Left lung (tissue), 10 donors: Measurements from ENCODE around the gene PTPRZ1. TPM values are rescaled to one million over a fixed set of nuclear protein-coding genes. Genes with fewer than 3 reads are reported as not detected.

Source experiments
- ATAC-seq: fragments of 200-7000 bp; cut with Tn5 transposase; one replicate; pipeline ENCODE4 v1.9.1; 2020; ENCODE audit warnings: moderate library complexity
- DNase-seq, 4 donors: peaks; one replicate each; pipeline ENCODE4 v3.0.0-alpha.2; 2013 to 2020
- H3K27ac ChIP-seq, 2 donors: fragments of 200-600 bp; sonication (generic) in 1 of 2; one replicate each; pipeline versions ENCODE4 v1.5.0 to v1.8.0; 2020 to 2021
- H3K27me3 ChIP-seq, 2 donors: fragments of 200-600 bp; sonication (generic) in 1 of 2; one replicate each; pipeline versions ENCODE4 v1.5.0 to v1.8.0; 2020 to 2021
- H3K36me3 ChIP-seq, 2 donors: fragments of 200-600 bp; sonication (generic) in 1 of 2; one replicate each; pipeline versions ENCODE4 v1.5.0 to v1.8.0; 2020 to 2021
- H3K4me1 ChIP-seq, 2 donors: fragments of 200-600 bp; one replicate each; pipeline ENCODE4 v1.8.0; 2021
- H3K4me3 ChIP-seq, 2 donors: fragments of 200-600 bp; sonication (generic) in 1 of 2; one replicate each; pipeline versions ENCODE4 v1.5.0 to v1.8.0; 2020 to 2021; ENCODE audit warnings: mild to moderate bottlenecking in 1 of 2
- H3K9me3 ChIP-seq, 2 donors: fragments of 200-600 bp; sonication (generic) in 1 of 2; one replicate each; pipeline versions ENCODE4 v1.5.0 to v1.8.0; 2020 to 2021
- intact Hi-C, 2 donors: fragments of 100-400 bp; cut with DNase I; formaldehyde crosslinking; loops; one replicate each; pipeline versions ENCODE4 v1.11.2 to v1.14.2; 2022
- polyA plus RNA-seq, 6 donors: library from polyadenylated mRNA; unstranded; fragments of 120-200 nt; gene quantifications; one replicate each; pipeline ENCODE4 v1.2.1, GENCODE V29; 2013; ENCODE audit not compliant: insufficient read length in 6 of 6
- total RNA-seq, 2 donors: library from RNA; stranded (reverse); fragmentation: NEBNext Ultra II Directional; extraction: Animal tissue kit (Norgen Biotek cat#: 25700); gene quantifications; one replicate each; pipeline ENCODE4 v1.2.1, GENCODE V29; 2021
- TF ChIP-seq, protein P1 (sequence below), 2 donors: fragments of 200-600 bp; sonication (generic) in 1 of 2; IDR thresholded peaks; one replicate each; pipeline versions ENCODE4 v1.5.0 to v1.8.0; 2021; ENCODE audit warnings: antibody characterized with exemption in 2 of 2
- donor health status: DM: no; HTN: yes; CAD: no.
- donor health status: DM: no; HTN: no; CAD: no.

Gene PTPRZ1
- total and polyA plus RNA-seq, 8 donors = 0.55 to 96.9 (median 68.8) TPM

DNA sequence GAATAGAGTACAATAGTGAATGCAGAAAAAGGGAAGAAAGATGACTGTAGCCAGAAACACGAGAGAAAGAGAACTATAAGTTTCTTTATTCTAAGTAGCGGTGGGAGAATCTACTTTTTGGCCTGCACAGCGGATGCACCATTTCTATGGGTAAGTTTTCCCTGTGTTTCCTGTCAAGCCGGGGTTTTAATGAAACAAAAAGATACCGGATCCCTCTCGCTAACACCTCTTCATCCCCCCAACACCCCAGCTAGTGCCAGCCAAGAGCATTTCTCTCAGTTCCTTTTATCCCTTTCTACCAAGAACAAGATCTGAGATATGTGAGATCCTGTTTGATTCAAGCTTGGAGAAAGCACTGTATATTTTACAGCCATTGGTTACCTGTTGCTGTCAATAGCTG, 14.7 kb downstream of the PTPRZ1 start:
- TF ChIP-seq, protein P1, sequence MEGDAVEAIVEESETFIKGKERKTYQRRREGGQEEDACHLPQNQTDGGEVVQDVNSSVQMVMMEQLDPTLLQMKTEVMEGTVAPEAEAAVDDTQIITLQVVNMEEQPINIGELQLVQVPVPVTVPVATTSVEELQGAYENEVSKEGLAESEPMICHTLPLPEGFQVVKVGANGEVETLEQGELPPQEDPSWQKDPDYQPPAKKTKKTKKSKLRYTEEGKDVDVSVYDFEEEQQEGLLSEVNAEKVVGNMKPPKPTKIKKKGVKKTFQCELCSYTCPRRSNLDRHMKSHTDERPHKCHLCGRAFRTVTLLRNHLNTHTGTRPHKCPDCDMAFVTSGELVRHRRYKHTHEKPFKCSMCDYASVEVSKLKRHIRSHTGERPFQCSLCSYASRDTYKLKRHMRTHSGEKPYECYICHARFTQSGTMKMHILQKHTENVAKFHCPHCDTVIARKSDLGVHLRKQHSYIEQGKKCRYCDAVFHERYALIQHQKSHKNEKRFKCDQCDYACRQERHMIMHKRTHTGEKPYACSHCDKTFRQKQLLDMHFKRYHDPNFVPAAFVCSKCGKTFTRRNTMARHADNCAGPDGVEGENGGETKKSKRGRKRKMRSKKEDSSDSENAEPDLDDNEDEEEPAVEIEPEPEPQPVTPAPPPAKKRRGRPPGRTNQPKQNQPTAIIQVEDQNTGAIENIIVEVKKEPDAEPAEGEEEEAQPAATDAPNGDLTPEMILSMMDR (IDR thresholded peaks at IDR 0.05) = no peak
- H3K4me3 ChIP-seq = no peak overlapping the region
- ATAC-seq = no peak
- intact Hi-C loops = no loop called here
- no peak for DNase-seq
- no peak overlapping the region for H3K27ac ChIP-seq
- H3K9me3 ChIP-seq = no peaks in the 10 kb centered on the region
- no peaks in the 10 kb centered on the region for H3K36me3 ChIP-seq
- H3K27me3 ChIP-seq = no peaks in the 10 kb centered on the region
- H3K4me1 ChIP-seq = no peaks in the 10 kb centered on the region

DNA sequence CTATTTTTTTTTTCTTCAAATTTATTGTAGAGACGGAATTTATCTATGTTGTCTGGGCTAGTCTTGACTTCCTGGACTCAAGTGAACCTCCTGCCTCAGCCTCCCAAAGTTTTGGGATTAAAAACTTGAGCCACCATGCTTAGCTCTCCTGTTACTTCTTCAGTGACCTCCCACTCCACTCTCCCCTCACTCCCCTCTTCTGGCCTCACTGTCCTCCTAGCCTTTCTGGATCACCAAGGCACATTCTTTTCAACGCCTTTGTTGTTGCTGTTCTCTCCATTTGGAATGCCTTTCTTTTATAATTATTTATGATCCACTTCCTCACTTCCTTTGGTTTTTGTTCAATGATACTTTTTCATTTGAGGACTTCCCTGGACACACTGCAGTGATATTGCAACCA, 17.9 kb downstream of the PTPRZ1 start:
- Histone ChIP-seq H3K36me3 (no peaks in the 10 kb centered on the region), H3K27ac (no peak overlapping the region), H3K9me3 (no peaks in the 10 kb centered on the region), H3K4me1 (no peaks in the 10 kb centered on the region), H3K27me3 (no peaks in the 10 kb centered on the region), H3K4me3 (no peak overlapping the region)
- intact Hi-C loops = no loop called here
- ATAC-seq (no peak), DNase-seq (no peak)
- TF ChIP-seq, protein P1 (IDR thresholded peaks at IDR 0.05) = no peak

DNA sequence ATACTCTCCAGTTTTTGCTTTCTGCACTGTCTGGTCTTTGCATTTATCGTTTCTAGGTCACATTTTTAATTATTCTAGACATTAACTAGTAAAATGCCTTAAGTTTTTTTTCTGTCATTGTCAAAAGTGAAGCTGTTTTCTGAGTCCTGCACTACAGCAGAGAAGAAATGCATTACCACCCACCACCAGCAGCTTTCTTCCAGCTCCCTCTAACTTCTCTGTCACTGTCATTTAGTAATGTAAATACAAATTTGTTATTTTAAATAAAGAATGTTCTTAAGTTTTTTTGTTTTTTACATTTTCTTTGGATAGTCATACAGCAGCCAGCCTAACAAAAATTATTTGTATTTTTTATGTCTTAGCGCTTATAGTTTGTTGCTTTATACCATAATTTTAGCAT, 18.8 kb downstream of the PTPRZ1 start:
- H3K4me1 ChIP-seq = no peaks in the 10 kb centered on the region
- no peak overlapping the region for H3K4me3 ChIP-seq
- intact Hi-C loops = no loop called here
- no peaks in the 10 kb centered on the region for H3K36me3 ChIP-seq
- H3K9me3 ChIP-seq = no peaks in the 10 kb centered on the region
- no peak overlapping the region for H3K27ac ChIP-seq
- no peak for DNase-seq
- TF ChIP-seq, protein P1 (IDR thresholded peaks at IDR 0.05) = no peak
- no peak for ATAC-seq
- H3K27me3 ChIP-seq = no peaks in the 10 kb centered on the region

DNA sequence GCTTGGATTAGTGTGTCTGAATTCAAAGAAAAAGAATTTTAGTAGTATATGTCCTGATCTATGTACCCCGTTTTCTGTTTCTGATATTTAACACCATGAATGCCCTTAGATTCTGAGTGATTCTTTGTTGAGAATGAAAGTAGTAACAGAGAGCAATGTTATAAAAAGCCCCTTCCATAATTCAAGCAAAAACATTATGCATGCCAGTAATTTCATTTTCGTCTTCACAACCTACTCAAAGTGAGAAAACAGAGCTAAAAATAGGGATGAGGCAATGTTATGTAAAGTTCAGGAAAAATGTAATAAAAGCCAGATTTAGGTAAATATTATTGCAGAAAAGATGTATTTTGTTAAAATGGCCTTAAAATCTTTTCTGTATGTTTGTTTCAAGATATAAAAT, 28.1 kb downstream of the PTPRZ1 start:
- TF ChIP-seq, protein P1 (IDR thresholded peaks at IDR 0.05) = no peak
- no peaks in the 10 kb centered on the region for H3K9me3 ChIP-seq
- no peak for DNase-seq
- H3K4me1 ChIP-seq = no peaks in the 10 kb centered on the region
- intact Hi-C loops = no loop called here
- no peak overlapping the region for H3K4me3 ChIP-seq
- H3K36me3 ChIP-seq = no peaks in the 10 kb centered on the region
- no peaks in the 10 kb centered on the region for H3K27me3 ChIP-seq
- no peak for ATAC-seq
- no peak overlapping the region for H3K27ac ChIP-seq

DNA sequence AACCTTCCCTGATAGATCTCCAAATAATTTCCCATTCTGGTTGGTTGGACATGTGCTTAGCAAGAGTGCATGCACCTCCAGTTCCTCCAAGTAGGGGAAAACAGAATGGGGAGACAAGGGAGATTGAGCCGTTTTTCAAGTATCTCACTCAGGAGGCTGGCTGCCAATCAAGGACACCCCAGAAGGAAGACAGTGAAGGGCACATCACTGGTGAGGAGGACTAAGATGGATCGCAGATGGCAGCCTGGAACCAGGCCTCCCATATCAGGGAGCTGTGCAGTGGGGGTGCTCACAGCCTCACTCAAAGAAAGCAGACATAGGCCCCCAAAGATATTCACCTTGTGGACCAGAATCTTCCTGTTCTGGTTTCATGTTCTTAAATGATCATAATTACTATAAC, 31.2 kb downstream of the PTPRZ1 start:
- no peaks in the 10 kb centered on the region for H3K9me3 ChIP-seq
- no peak for ATAC-seq
- TF ChIP-seq, protein P1 (IDR thresholded peaks at IDR 0.05) = no peak
- H3K27ac ChIP-seq = no peak overlapping the region
- no peaks in the 10 kb centered on the region for H3K27me3 ChIP-seq
- no peak for DNase-seq
- no peaks in the 10 kb centered on the region for H3K36me3 ChIP-seq
- no peak overlapping the region for H3K4me3 ChIP-seq
- H3K4me1 ChIP-seq = no peaks in the 10 kb centered on the region
- intact Hi-C loops = no loop called here
